ENCODE data around the gene CYB561D1.

DNA sequence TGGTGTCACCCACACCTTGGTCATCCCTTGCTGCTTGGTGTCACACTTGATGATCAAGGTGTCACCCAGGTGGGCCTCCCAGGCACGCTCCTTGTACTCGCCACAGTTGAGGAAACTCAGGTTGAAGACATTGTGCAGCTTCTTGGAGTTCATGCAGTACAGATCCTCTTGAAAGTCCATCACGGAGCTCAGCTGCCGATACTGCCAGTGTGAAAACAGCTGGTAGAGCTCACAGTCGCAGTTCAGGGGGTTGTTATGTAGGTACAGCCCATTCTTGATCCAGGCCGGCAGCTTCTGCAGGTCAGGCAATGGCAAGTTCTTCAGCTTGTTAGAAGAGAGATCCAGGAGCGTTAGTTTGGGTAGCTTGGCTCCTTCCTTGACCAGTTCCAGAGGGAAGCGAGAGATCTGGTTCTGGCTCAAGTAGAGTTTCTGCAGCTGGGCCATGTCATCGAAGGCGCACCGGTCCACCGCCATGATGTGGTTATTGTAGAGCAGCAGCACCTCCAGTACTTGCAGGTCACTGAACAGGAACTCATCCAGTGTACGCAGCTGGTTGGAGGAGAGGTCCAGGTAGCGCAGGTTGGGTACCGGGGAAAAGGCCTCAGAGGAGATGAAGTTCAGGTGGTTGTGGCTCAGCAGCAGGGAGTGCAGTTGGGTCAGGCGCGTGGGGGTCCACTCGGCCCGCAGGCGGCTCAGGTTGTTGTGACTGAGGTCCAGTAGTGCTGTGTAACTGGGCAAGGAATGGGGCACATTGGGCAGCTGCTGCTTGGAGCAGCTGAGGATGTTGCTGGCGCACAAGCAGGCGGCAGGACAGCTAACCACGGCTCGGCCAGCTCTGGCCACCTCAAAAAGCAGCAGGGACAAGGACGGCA, 14.3 kb downstream of the CYB561D1 start:
- TF ChIP-seq TCF7L2 (IDR thresholded peaks at IDR 0.05; ENCODE audit: borderline replicate concordance, low read depth, low read length) = no peak
- TF ChIP-seq, protein P1, sequence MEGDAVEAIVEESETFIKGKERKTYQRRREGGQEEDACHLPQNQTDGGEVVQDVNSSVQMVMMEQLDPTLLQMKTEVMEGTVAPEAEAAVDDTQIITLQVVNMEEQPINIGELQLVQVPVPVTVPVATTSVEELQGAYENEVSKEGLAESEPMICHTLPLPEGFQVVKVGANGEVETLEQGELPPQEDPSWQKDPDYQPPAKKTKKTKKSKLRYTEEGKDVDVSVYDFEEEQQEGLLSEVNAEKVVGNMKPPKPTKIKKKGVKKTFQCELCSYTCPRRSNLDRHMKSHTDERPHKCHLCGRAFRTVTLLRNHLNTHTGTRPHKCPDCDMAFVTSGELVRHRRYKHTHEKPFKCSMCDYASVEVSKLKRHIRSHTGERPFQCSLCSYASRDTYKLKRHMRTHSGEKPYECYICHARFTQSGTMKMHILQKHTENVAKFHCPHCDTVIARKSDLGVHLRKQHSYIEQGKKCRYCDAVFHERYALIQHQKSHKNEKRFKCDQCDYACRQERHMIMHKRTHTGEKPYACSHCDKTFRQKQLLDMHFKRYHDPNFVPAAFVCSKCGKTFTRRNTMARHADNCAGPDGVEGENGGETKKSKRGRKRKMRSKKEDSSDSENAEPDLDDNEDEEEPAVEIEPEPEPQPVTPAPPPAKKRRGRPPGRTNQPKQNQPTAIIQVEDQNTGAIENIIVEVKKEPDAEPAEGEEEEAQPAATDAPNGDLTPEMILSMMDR (tag by site-specific recombination; IDR thresholded peaks at IDR 0.05) = no peak
- TF ChIP-seq, protein P2, sequence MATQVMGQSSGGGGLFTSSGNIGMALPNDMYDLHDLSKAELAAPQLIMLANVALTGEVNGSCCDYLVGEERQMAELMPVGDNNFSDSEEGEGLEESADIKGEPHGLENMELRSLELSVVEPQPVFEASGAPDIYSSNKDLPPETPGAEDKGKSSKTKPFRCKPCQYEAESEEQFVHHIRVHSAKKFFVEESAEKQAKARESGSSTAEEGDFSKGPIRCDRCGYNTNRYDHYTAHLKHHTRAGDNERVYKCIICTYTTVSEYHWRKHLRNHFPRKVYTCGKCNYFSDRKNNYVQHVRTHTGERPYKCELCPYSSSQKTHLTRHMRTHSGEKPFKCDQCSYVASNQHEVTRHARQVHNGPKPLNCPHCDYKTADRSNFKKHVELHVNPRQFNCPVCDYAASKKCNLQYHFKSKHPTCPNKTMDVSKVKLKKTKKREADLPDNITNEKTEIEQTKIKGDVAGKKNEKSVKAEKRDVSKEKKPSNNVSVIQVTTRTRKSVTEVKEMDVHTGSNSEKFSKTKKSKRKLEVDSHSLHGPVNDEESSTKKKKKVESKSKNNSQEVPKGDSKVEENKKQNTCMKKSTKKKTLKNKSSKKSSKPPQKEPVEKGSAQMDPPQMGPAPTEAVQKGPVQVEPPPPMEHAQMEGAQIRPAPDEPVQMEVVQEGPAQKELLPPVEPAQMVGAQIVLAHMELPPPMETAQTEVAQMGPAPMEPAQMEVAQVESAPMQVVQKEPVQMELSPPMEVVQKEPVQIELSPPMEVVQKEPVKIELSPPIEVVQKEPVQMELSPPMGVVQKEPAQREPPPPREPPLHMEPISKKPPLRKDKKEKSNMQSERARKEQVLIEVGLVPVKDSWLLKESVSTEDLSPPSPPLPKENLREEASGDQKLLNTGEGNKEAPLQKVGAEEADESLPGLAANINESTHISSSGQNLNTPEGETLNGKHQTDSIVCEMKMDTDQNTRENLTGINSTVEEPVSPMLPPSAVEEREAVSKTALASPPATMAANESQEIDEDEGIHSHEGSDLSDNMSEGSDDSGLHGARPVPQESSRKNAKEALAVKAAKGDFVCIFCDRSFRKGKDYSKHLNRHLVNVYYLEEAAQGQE (tag by site-specific recombination; IDR thresholded peaks at IDR 0.05) = no peak
- TF ChIP-seq ZNF266 (tag by site-specific recombination; IDR thresholded peaks at IDR 0.05; ENCODE audit: low read depth) = no peak
- no peak for TF ChIP-seq ZBTB20 (tag by site-specific recombination; IDR thresholded peaks at IDR 0.05)
- TF ChIP-seq ZNF843 (tag by site-specific recombination; IDR thresholded peaks at IDR 0.05) = no peak
- TF ChIP-seq ZNF501 (tag by site-specific recombination; IDR thresholded peaks at IDR 0.05) = no peak
- TF ChIP-seq, protein P3, sequence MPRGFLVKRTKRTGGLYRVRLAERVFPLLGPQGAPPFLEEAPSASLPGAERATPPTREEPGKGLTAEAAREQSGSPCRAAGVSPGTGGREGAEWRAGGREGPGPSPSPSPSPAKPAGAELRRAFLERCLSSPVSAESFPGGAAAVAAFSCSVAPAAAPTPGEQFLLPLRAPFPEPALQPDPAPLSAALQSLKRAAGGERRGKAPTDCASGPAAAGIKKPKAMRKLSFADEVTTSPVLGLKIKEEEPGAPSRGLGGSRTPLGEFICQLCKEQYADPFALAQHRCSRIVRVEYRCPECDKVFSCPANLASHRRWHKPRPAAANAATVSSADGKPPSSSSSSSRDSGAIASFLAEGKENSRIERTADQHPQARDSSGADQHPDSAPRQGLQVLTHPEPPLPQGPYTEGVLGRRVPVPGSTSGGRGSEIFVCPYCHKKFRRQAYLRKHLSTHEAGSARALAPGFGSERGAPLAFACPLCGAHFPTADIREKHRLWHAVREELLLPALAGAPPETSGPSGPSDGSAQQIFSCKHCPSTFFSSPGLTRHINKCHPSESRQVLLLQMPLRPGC (tag by site-specific recombination; IDR thresholded peaks at IDR 0.05) = no peak
- TF ChIP-seq, protein P4, sequence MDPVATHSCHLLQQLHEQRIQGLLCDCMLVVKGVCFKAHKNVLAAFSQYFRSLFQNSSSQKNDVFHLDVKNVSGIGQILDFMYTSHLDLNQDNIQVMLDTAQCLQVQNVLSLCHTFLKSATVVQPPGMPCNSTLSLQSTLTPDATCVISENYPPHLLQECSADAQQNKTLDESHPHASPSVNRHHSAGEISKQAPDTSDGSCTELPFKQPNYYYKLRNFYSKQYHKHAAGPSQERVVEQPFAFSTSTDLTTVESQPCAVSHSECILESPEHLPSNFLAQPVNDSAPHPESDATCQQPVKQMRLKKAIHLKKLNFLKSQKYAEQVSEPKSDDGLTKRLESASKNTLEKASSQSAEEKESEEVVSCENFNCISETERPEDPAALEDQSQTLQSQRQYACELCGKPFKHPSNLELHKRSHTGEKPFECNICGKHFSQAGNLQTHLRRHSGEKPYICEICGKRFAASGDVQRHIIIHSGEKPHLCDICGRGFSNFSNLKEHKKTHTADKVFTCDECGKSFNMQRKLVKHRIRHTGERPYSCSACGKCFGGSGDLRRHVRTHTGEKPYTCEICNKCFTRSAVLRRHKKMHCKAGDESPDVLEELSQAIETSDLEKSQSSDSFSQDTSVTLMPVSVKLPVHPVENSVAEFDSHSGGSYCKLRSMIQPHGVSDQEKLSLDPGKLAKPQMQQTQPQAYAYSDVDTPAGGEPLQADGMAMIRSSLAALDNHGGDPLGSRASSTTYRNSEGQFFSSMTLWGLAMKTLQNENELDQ (tag by site-specific recombination; IDR thresholded peaks at IDR 0.05; ENCODE audit: low read depth) = no peak
- TF ChIP-seq ZNF629 (tag by site-specific recombination; IDR thresholded peaks at IDR 0.05) = no peak
- TF ChIP-seq ZNF16 (tag by site-specific recombination; IDR thresholded peaks at IDR 0.05; ENCODE audit: low read depth) = no peak

Data from HEK293 (cell line).